Measurements from ENCODE around the gene DLG3. TPM values are rescaled to one million over a fixed set of nuclear protein-coding genes. Genes with fewer than 3 reads are reported as not detected.

The DLG3 gene
- polyA plus RNA-seq, 3 donors, result 0.12 to 0.17 TPM; not detected in 1

- intact Hi-C loops (cut with micrococcal nuclease), result no loop called here
- DNase-seq, result no peak
- Mint-ChIP-seq H3K27me3 (ENCODE audit: low read depth in 3 of 3) (peaks cover 0 to 2% (median 1%) of the 10 kb centered on the region in 3 donors), H3K4me1 (no peaks in the 10 kb centered on the region), H3K9me3 (peaks cover 0 to 6% (median 2%) of the 10 kb centered on the region in 7 donors), H3K4me3 (no peak overlapping the region), H3K27ac (no peak overlapping the region), H3K36me3 (no peaks in the 10 kb centered on the region)
- Histone ChIP-seq H3K9ac (ENCODE audit: insufficient read depth, low read length, poor library complexity, severe bottlenecking) (no peak overlapping the region), H3K9me3 (replicated peaks in 1 of 2; ENCODE audit: control insufficient read depth in 1 of 2, insufficient read depth in 1 of 2, low read length in 2 of 2) (no peaks in the 10 kb centered on the region), H3K4me1 (ENCODE audit: control insufficient read depth in 1 of 2, insufficient read depth in 2 of 2, low read length in 2 of 2) (no peaks in the 10 kb centered on the region), H3K4me2 (replicated peaks; ENCODE audit: extremely low read depth, low read length, poor library complexity, severe bottlenecking) (no peak overlapping the region), H3K4me3 (replicated peaks in 1 of 3; ENCODE audit: low read depth in 2 of 3, low read length in 3 of 3) (no peak overlapping the region), H3K36me3 (replicated peaks in 1 of 2; ENCODE audit: control insufficient read depth in 1 of 2, insufficient read depth in 2 of 2, low read length in 2 of 2) (no peaks in the 10 kb centered on the region), H3K27ac (ENCODE audit: low read depth in 1 of 2, low read length in 2 of 2) (no peak overlapping the region), H3K27me3 (ENCODE audit: control insufficient read depth in 2 of 2, insufficient read depth in 2 of 2, low read length in 2 of 2) (no peaks in the 10 kb centered on the region), H4K20me1 (ENCODE audit: insufficient read depth, low read length) (no peaks in the 10 kb centered on the region), H2AFZ (ENCODE audit: insufficient read depth, low read depth, low read length, poor library complexity, severe bottlenecking) (no peak overlapping the region), H3K79me2 (ENCODE audit: insufficient read depth, low read length) (no peaks in the 10 kb centered on the region)
- TF ChIP-seq CTCF (IDR thresholded peaks at IDR 0.05), result no peak
- no CpG with 5 or more reads among the region's 5 CpGs for WGBS (ENCODE audit: insufficient coverage)
Observed at GRCh38 chrX:70554948-70555347, 110.3 kb downstream of the DLG3 start.

Small RNAs within 50 kb of the gene (small RNA-seq; reads per million reads assigned to genes)
- gene RNU4-81P (ENCODE audit: insufficient read length, low read depth) (not detected), gene RNY4P23 (ENCODE audit: insufficient read length, low read depth) (13.5 reads per million, percentile 81 among the genes with 10 or more reads in this experiment)

Other genes with a start within 250 kb of the DLG3 start
- gene AWAT1, start 210.2 kb upstream of the DLG3 start, polyA plus RNA-seq, result not detected
- gene P2RY4, start 184.6 kb upstream of the DLG3 start, polyA plus RNA-seq, result under 1 TPM in 1 of 3 donors, not detected in 2; 0.36 TPM
- not detected for gene ARR3, start 176.5 kb upstream of the DLG3 start, polyA plus RNA-seq
- not detected for gene RAB41, start 162.7 kb upstream of the DLG3 start, polyA plus RNA-seq
- 10 to 100 TPM; 16.9 to 18.9 (median 17.4) TPM for gene PDZD11, start 154.9 kb upstream of the DLG3 start, polyA plus RNA-seq
- under 1 TPM in 1 of 3 donors, not detected in 2; 0.03 TPM for gene KIF4A, start 154.7 kb upstream of the DLG3 start, polyA plus RNA-seq
- not detected for gene GDPD2, start 21.5 kb upstream of the DLG3 start, polyA plus RNA-seq

Data from CD14-positive monocyte (primary cell).